Fibroblast of gingiva (primary cell): ENCODE data around the gene ERICH2.
"Not testable (repeated sequence)": the region's sequence is repeated elsewhere in the genome, so short reads cannot be mapped to it uniquely, and the experiment has no call there.

ENCODE experiments used
- DNase-seq: peaks from one replicate; pipeline ENCODE4 v3.0.0-alpha.2; 2011; ENCODE audit warnings: low read depth

The ERICH2 gene

GRCh38 chr2:170770008-170770605, at the start of gene ERICH2:
Gene ERICH2, plus strand, starts transcription at chr2:170770378. Its CDS starts 304 bp downstream, at chr2:170770682.
- peak; percentile 43 for DNase-seq

GRCh38 chr2:170721678-170722077, 48.5 kb upstream of the ERICH2 start:
- DNase-seq = no peak

DNA sequence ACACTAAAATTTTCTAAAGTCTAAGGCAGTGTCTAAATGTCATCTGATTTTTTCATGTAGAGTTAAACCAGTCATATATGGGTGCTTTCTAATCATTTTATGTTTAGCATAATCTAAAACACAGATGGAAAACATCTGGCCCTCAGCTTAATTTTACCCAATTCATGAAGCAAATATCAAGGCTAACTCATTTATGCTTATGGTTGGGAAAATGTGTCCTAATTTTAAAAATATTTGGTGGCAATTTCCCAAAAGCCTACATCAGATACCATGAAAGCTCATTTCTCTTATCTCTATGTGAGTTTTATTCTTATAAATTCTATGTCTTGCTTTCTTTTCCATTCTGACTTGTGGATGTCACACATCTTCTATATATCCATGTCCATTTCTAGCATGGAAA, 47.9 kb upstream of the ERICH2 start:
- no peak for DNase-seq

GRCh38 chr2:170723446-170723958, 46.7 kb upstream of the ERICH2 start:
- DNase-seq = no peak

- no peak for DNase-seq
Measured at GRCh38 chr2:170733798-170734600, 36.2 kb upstream of the ERICH2 start.

DNA sequence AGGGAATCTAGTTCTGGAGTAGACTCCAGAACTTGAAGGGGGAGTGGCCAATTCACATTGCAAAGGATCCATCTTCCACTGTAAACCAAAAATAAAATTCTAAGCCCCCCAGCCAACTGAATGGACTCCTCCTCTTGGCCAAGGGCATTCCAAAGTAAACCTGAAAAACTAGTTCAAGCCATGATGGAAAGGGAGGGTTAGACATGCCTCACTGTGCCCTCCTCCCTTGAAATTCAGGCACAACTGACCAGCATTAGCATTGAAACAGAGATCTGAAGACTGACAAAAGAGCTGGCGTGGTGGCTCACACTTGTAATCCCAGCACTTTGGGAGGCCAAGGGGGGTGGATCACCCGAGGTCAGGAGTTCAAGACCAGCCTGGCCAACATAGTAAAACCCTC, 35.6 kb upstream of the ERICH2 start:
- DNase-seq = not testable (repeated sequence)

DNA sequence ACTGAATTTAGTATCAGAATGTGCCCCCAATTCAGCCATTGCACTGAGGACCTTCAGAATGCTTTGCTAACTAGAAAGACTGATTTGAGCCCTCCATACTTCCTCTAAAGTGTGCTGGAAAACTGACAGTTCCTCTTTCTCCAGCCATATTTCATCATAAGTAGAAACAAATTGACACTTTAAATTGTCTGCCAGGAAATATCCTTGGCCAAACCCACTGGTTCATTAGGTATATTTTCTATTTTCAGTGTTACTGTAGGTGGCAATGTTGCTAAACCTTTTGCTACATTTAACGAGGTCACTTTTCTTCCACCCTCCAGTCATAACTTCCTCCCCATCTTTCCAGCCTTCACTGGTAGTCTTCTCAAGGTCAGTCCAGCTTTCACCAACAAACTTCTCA, 33.5 kb upstream of the ERICH2 start:
- no peak for DNase-seq

GRCh38 chr2:170737406-170737805, 32.8 kb upstream of the ERICH2 start:
- DNase-seq = no peak

DNA sequence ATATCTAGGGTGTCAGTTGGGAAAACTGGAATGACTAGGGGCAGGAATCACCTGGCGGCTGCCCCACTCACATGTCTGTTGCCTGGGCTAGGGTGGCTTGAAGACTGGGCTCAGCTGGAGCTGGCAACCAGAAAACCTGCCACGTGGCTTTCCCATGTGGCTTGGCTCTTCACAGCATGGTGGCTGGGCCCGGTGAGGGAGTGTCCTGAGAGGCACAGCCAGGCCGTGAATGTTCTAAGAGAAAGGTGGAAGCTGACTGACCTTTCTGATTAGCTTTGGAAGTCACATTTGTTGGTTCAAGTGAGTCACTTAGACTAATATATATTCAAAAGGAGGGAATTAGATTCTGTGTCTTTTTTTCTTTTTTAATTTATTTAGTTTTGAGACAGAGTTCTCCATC, 32.4 kb upstream of the ERICH2 start:
- no peak for DNase-seq

GRCh38 chr2:170739048-170739447, 31.1 kb upstream of the ERICH2 start:
- DNase-seq = peak; percentile 86

GRCh38 chr2:170739507-170740046, 30.6 kb upstream of the ERICH2 start:
- no peak for DNase-seq

GRCh38 chr2:170740660-170741059, 29.5 kb upstream of the ERICH2 start:
- no peak for DNase-seq

DNA sequence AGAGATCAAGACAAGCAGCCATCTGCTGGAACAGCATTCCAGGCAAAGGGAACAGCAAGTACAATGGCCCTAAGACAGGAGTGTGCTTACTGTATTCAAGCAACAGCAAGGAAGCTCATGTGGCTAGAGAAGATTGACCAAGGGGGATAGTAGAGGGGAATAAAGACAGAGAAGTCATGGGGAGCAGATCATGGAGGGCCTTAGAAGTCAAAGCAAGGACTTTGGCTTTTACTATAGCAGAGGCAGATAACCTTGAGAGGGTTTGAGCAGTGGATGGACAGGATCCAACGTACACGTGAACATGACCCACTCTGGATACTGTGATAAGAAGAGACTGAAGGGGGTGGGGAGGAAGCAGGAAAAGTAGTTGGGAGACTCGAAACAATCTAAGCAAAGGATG, 28.2 kb upstream of the ERICH2 start:
- no peak for DNase-seq

GRCh38 chr2:170742896-170743529, 27.2 kb upstream of the ERICH2 start:
- no peak for DNase-seq

DNA sequence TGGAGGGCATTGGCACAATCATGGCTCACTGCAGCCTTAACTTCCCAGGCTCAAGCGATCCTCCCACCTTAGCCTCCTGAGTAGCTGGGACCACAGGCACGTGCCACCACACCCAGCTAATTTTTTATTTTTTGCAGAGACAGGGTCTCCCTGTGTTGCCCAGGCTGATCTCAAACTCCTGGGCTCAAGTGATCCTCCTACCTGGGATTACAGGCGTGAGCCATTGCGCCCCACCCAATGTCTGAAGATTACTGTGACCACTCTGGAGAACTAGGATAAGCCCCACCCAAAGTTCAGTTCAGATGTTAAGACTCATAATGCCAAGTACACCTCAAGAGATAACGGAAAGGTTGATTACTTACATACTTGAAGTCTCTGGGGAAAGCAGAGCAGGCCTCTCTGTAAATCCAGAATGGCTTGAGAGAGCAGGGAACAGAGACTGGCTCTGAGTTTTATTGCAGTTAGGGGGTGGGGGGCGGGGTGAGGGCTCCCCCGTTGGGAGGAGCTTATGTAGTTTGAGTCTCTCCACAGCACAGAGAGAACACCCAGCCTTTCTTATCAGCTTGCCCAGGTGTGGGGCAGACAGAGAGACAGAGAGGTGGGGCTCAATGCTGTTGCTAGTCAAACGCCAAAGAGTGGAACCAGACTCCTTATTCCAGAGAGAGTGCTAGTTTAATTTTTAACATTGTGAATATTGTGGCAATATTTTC, 26.5 kb upstream of the ERICH2 start:
- DNase-seq = no peak

DNA sequence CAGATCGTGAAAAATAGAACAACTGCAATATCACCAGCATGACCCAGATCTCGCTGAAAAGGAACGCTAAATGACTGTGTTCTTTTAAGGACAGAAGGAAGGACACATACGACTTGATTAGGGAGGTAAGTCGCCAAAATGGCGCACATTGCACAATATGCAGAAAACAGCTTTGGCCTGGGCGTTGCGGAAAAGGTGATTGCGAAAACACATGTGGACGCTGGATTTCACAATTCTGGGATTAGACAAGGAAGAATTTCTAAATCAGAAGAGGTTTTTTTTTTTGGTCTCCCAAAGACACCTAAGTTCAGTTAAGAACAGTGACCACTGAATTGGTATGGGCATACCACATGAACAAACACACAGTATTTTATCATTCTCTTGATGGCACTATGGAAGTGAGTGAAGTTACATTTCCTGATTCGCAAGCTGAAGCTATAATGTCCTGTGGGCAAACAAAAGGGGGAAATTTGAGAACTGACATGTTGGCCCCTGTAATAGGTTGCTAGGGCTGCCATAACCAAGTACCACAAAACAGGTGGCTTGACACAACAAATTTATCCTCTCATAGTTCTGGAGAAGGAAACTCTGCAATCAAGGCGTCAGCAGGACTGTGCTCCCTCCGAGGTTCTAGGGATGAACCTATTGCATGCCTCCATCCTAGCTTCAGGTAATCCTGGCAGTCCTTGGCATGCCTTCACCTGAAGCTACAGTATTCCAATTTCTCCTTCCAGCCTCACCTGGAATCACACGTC, 25.8 kb upstream of the ERICH2 start:
- DNase-seq = peak; percentile 60

- DNase-seq = no peak
Measured at GRCh38 chr2:170745305-170745704, 24.9 kb upstream of the ERICH2 start.

DNA sequence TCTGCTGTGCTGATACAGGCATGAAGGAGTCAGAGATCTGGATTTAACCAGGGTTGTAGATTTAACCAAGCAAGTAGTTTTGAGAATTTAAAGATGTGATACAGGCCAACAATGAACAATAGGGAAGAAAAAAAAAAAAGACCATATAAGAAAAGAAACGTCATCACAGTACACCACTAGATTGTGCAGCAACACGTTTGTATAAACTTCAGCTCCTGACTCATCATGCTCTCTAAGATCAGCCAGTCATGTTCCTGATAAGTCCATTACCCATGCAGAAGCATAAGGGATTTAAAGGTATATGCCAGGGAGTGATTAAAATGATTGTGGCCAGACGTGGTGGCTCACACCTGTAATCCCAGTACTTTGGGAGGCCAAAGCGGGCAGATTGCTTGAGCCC, 22.3 kb upstream of the ERICH2 start:
- DNase-seq = peak; percentile 39

- not testable (repeated sequence) for DNase-seq
Measured at GRCh38 chr2:170751555-170751954, 18.6 kb upstream of the ERICH2 start.

DNA sequence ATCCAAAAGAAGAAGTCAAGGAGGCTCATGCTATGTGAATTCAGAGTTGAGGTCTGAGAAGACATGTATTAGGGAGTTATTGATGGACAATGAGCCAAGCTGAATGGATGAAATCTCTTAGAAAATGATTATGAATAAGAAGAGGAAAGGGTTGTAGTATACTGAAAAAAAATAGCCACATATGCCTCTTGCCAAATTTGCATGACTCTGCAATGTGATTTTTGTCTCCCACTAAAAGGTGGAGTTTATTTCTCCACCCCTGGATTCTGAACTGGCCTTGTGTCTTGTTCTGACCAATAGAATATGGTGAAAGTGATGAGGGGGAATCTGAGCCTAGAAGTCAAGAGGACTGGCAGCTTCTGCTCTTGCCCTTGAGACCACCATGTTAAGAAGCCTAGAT, 8.6 kb upstream of the ERICH2 start:
- DNase-seq = no peak

DNA sequence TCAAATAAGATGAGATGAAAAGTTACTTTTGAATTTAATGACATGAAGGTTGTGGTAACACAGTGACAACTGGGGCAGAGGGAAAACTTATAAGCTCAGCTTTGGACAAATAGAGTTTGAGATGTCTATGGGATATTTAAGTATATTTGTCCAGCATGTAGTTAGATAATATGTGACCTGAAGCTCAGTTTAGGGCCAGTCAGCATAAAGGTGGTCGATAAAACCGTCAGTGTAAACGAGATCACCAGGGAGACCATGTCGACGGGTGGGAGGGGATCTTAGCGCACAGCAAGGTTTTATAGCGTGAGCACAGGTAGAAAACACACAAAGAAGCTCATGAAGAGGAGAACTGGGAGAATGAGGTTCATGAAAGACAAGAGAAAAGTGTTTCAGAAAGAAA, 7.4 kb upstream of the ERICH2 start:
- no peak for DNase-seq
